K562 (cell line): Measurements from ENCODE around the gene PLEKHA6. TPM values are rescaled to one million over a fixed set of nuclear protein-coding genes. Genes with fewer than 3 reads are reported as not detected.

ENCODE experiments used
- ATAC-seq: fragments of 200-7000 bp; cut with Tn5 transposase; 3 replicates; pipeline ENCODE4 v1.9.1; 2020; ENCODE audit warnings: moderate library complexity
- BruUV-seq: library from RNA; stranded (reverse); fragments of 400-500 nt; replicated peaks from 2 replicates; lab custom pipeline; 2021; lab: Mats Ljungman, UMichigan
- CTCF ChIA-PET: fragments of 300-600 bp; formaldehyde crosslinking; extraction: SDS; loops from one replicate; lab custom pipeline; 2021; ENCODE audit warnings: low intra/inter-chr PET ratio; lab: Yijun Ruan, JAX
- POLR2A ChIA-PET: fragments of 300-600, 350-650 bp; sonication (Branson Sonifier 250); formaldehyde crosslinking; extraction: SDS; loops from one replicate; lab custom pipeline; 2021; ENCODE audit warnings: antibody characterized with exemption, inconsistent platforms; lab: Yijun Ruan, JAX
- DNase-seq, 4 experiments: peaks; one replicate each; pipeline versions ENCODE4 v3.0.0 to v3.0.0-alpha.2; 2011 to 2018; ENCODE audit warnings: low spot score in 3 of 4, mixed read lengths in 3 of 4; ENCODE audit errors: extremely low read depth in 1 of 4
- FAIRE-seq: peaks from 2 replicates; lab custom pipeline; 2011; peaks lifted over from hg19 to GRCh38; lab: Jason Lieb, UNC
- H2AFZ ChIP-seq: 2 replicates; pipeline ENCODE4 v1.6.0; 2011; ENCODE audit warnings: low read depth, low read length, control low read depth, inconsistent platforms
- H3K27ac ChIP-seq: fragments of 200-600 bp; 3 replicates; pipeline ENCODE4 v1.8.0; 2011; ENCODE audit warnings: low read depth, mild to moderate bottlenecking, control low read depth, inconsistent platforms, low read length, moderate library complexity, mixed read lengths; ENCODE audit errors: extremely low read depth
- H3K27me3 ChIP-seq, 2 experiments: fragments of 300-600 bp in 1 of 2; 2 replicates in 1 of 2; 3 replicates in 1 of 2; pipeline versions ENCODE4 v1.6.0 to v1.8.0; 2011; ENCODE audit warnings: inconsistent platforms in 2 of 2, low read length in 2 of 2, mild to moderate bottlenecking in 1 of 2, mixed read lengths in 1 of 2, moderate library complexity in 1 of 2; ENCODE audit not compliant: control insufficient read depth in 2 of 2, insufficient read depth in 2 of 2
- H3K36me3 ChIP-seq: fragments of 300-600 bp; 3 replicates; pipeline ENCODE4 v1.8.0; 2011; ENCODE audit warnings: mild to moderate bottlenecking, low read length, inconsistent platforms; ENCODE audit not compliant: control insufficient read depth, insufficient read depth
- H3K4me1 ChIP-seq, 2 experiments: fragments of 200-600 bp in 1 of 2; replicated peaks in 1 of 2; 2 replicates in 1 of 2; 3 replicates in 1 of 2; pipeline versions ENCODE4 v1.5.1 to v1.8.0; 2011; ENCODE audit warnings: inconsistent platforms in 2 of 2, low read length in 2 of 2, mild to moderate bottlenecking in 1 of 2, mixed read lengths in 1 of 2, moderate library complexity in 1 of 2; ENCODE audit not compliant: control insufficient read depth in 2 of 2, insufficient read depth in 2 of 2
- H3K4me2 ChIP-seq: 2 replicates; pipeline ENCODE4 v1.6.1; 2011; ENCODE audit warnings: low read length, control low read depth, inconsistent platforms, mixed read lengths; ENCODE audit not compliant: insufficient read depth
- H3K4me3 ChIP-seq: fragments of 200-600 bp; sonication (generic), shearing (Covaris generic); 2 replicates; pipeline ENCODE4 v1.5.1; 2016; ENCODE audit warnings: control low read depth, inconsistent platforms
- H3K79me2 ChIP-seq: fragments of 200-600 bp; 3 replicates; pipeline ENCODE4 v1.8.0; 2011; ENCODE audit warnings: low read length, inconsistent platforms; ENCODE audit not compliant: control insufficient read depth, insufficient read depth
- H3K9ac ChIP-seq, 2 experiments: 2 replicates each; pipeline versions ENCODE4 v1.6.0 to v1.6.1; 2011; ENCODE audit warnings: low read depth in 2 of 2, low read length in 2 of 2, control low read depth in 1 of 2, inconsistent platforms in 1 of 2, mild to moderate bottlenecking in 1 of 2, mixed read lengths in 1 of 2; ENCODE audit not compliant: insufficient read depth in 1 of 2
- H3K9me1 ChIP-seq: one replicate; pipeline ENCODE4 v1.6.0; 2011; ENCODE audit warnings: inconsistent platforms, mild to moderate bottlenecking, low read length, moderate library complexity; ENCODE audit not compliant: control insufficient read depth, insufficient read depth
- H3K9me3 ChIP-seq: replicated peaks from 2 replicates; pipeline ENCODE4 v1.5.1; 2011; ENCODE audit warnings: low read depth, low read length, inconsistent platforms; ENCODE audit not compliant: control insufficient read depth, insufficient read depth
- H4K20me1 ChIP-seq: replicated peaks from 2 replicates; pipeline ENCODE4 v1.6.1; 2011; ENCODE audit warnings: low read length, inconsistent platforms, mixed read lengths; ENCODE audit not compliant: control insufficient read depth, insufficient read depth
- BDP1 ChIP-seq: IDR thresholded peaks from 3 replicates; pipeline ENCODE4 v1.6.1; 2011; ENCODE audit not compliant: insufficient read length, insufficient read depth
- ETV1 ChIP-seq: fragments of 450-650 bp; conservative IDR thresholded peaks from 2 replicates; pipeline ENCODE4 v1.6.1; 2016; ENCODE audit warnings: missing genetic modification characterization, control low read depth, low read depth, missing compliant biosample characterization
- GTF2F1 ChIP-seq: IDR thresholded peaks from 2 replicates; pipeline ENCODE4 v1.6.1; 2011; ENCODE audit warnings: low read depth, low read length, improper control_type of control experiment
- POLR2A ChIP-seq: fragments of 450-650 bp; conservative IDR thresholded peaks from 2 replicates; pipeline ENCODE4 v1.6.1; 2016
- POLR2G ChIP-seq: fragments of 200-400 bp; formaldehyde crosslinking; IDR thresholded peaks from 2 replicates; pipeline ENCODE4 v1.6.1; 2017; ENCODE audit warnings: low read depth, mild to moderate bottlenecking, antibody characterized with exemption, low read length, moderate library complexity
- RBM25 ChIP-seq: fragments of 200-400 bp; formaldehyde crosslinking; IDR thresholded peaks from 2 replicates; pipeline ENCODE4 v1.6.1; 2018; ENCODE audit warnings: low read length, low read depth, moderate library complexity; ENCODE audit not compliant: severe bottlenecking
- SLC30A9 ChIP-seq: fragments of 250-450 bp; sonication (Bioruptor Pico); IDR thresholded peaks from 2 replicates; pipeline ENCODE4 v1.8.0; 2022; ENCODE audit warnings: mild to moderate bottlenecking, moderate library complexity
- SP2 ChIP-seq: IDR thresholded peaks from 2 replicates; pipeline ENCODE4 v1.6.1; 2011; ENCODE audit warnings: mild to moderate bottlenecking, low read depth, low read length, moderate library complexity; ENCODE audit not compliant: poor library complexity, severe bottlenecking; ENCODE audit errors: extremely low read depth
- ZNF655 ChIP-seq: fragments of 250-450 bp; sonication (Bioruptor Pico); IDR thresholded peaks from 2 replicates; pipeline ENCODE4 v1.5.0; 2021
- WGBS: fragments of 100-300 bp; shearing (Covaris generic); methylation state at CpG from one replicate; pipeline ENCODE4 v1.1.6; 2016; ENCODE audit warnings: low coverage, mixed read lengths; ENCODE audit not compliant: insufficient coverage; ENCODE audit errors: missing lambda C conversion rate; 5-methylcytosine and 5-hydroxymethylcytosine counted together
- in situ Hi-C: fragments of 300-500 bp; cut with MboI; formaldehyde crosslinking; loops from 4 replicates; pipeline ENCODE4 v1.15.0; 2018; ENCODE audit warnings: inconsistent platforms, mixed read lengths
- intact Hi-C: fragments of 100-400 bp; cut with micrococcal nuclease; formaldehyde crosslinking; loops from 2 replicates; pipeline ENCODE4 v1.14.2; 2022
- polyA plus RNA-seq, 8 experiments: library from polyadenylated mRNA; depleted of rRNA in 4 of 8; stranded (reverse) in 5 of 8; unstranded in 3 of 8; fragments of >200 nt; fragmentation: Nextera tagmentation in 2 of 8; fragmentation: Illumina TruSeq in 1 of 8; extraction: Ambion mirVana in 2 of 8; extraction: Trizol in 1 of 8; gene quantifications; 2 replicates each; pipeline versions ENCODE4 v1.2.1 to v1.2.3, GENCODE V29; 2011 to 2014; ENCODE audit warnings: inconsistent platforms in 1 of 8, missing spikeins in 1 of 8
- total RNA-seq, 7 experiments: library from RNA; depleted of rRNA in 6 of 7; stranded (reverse); fragments of >200 nt in 6 of 7; fragmentation: Illumina TruSeq in 2 of 7; extraction: Trizol in 2 of 7; gene quantifications; 2 replicates each; pipeline versions ENCODE4 v1.2.1 to v1.2.3, GENCODE V29; 2011 to 2021; ENCODE audit warnings: low replicate concordance in 1 of 7

Gene PLEKHA6
- total and polyA plus RNA-seq, 9 of the 15 experiments (the other 6 are each of a cell fraction or from before 2014, with no cell fraction given) = under 0.01 to 0.33 (median 0.01) TPM; not detected in 4

GRCh38 chr1:204216880-204217647 lies 142.7 kb downstream of the PLEKHA6 start:
- Histone ChIP-seq H3K36me3 (no peaks in the 10 kb centered on the region), H3K4me1 (peaks cover 0 to 9% of the 10 kb centered on the region in 2 experiments; a peak in 3 of 5 replicates), H3K4me2 (no peak overlapping the region), H3K9ac (no peak overlapping the region), H3K27ac (no peak overlapping the region), H3K9me1 (no peaks in the 10 kb centered on the region), H3K4me3 (no peak overlapping the region), H3K79me2 (no peaks in the 10 kb centered on the region), H3K27me3 (peaks cover 5 to 38% of the 10 kb centered on the region in 2 experiments; a peak in 3 of 5 replicates), H3K9me3 (no peaks in the 10 kb centered on the region), H4K20me1 (peaks cover 9% of the 10 kb centered on the region; the same call in 1 of the 2 replicates), H2AFZ (no peak overlapping the region)
- ATAC-seq = no peak
- DNase-seq = no peak
- TF ChIP-seq RBM25 = peak; percentile 87
- TF ChIP-seq SLC30A9 (CRISPR knock-in tag) = no peak
- no peak for TF ChIP-seq BDP1
- under 1% methylated on average over 11 of the region's 11 CpGs for WGBS
- ChIA-PET CTCF (no interaction called here), POLR2A (interaction anchor here (0.6 to 1.1 kb wide), 5 partner anchors 10 to 143 kb away, joined by 3 to 4 read pairs (median 4); partner anchors contain the start of gene PLEKHA6)
- in situ Hi-C loops = no loop called here
- no peak for FAIRE-seq
- intact Hi-C loops = no loop called here
- BruUV-seq = no TSS peak

GRCh38 chr1:204216236-204216635 lies 143.5 kb downstream of the PLEKHA6 start:
- intact Hi-C loops (no loop called here), in situ Hi-C loops (no loop called here)
- no TSS peak for BruUV-seq
- Histone ChIP-seq H4K20me1 (peaks cover 1% of the 10 kb centered on the region; the same call in 1 of the 2 replicates), H3K79me2 (no peaks in the 10 kb centered on the region), H2AFZ (no peak overlapping the region), H3K4me3 (no peak overlapping the region), H3K27ac (no peak overlapping the region), H3K4me2 (no peak overlapping the region), H3K9me3 (no peaks in the 10 kb centered on the region), H3K36me3 (no peaks in the 10 kb centered on the region), H3K4me1 (peaks cover 0 to 10% of the 10 kb centered on the region in 2 experiments; a peak in 3 of 5 replicates), H3K9ac (no peak overlapping the region), H3K9me1 (no peaks in the 10 kb centered on the region), H3K27me3 (peaks cover 3 to 31% of the 10 kb centered on the region in 2 experiments; a peak in 2 of 5 replicates)
- no peak for FAIRE-seq
- WGBS = 2% methylated on average over 4 of the region's 4 CpGs
- POLR2A ChIA-PET = interaction anchor here (0.6 to 0.7 kb wide), 2 partner anchors 68 to 104 kb away, joined by 3 to 4 read pairs; no protein-coding TSS in a partner anchor
- CTCF ChIA-PET = no interaction called here
- DNase-seq = no peak
- no peak for ATAC-seq
- TF ChIP-seq ZNF655 (CRISPR knock-in tag) (no peak), GTF2F1 (no peak), ETV1 (no peak), POLR2A (no peak), POLR2G (no peak), RBM25 (no peak), SP2 (no peak)
